Activated CD4-positive, CD25-positive, alpha-beta regulatory T cell treated with anti-CD3 and anti-CD28 coated beads, Interleukin-2, amount 50 U/mL, for 16 hours (primary cell): ENCODE results near the gene RIT2.

Experiments
- DNase-seq: peaks from one replicate; pipeline ENCODE4 v3.0.0-alpha.2; 2020; ENCODE audit warnings: low read depth, low spot score

RIT2 gene

GRCh38 chr18:43081396-43081795, 34.1 kb downstream of the RIT2 start:
- DNase-seq = no peak

- no peak for DNase-seq
These were observed 34.8 kb downstream of the RIT2 start for GRCh38 chr18:43080671-43081070.

- DNase-seq = no peak
These were observed 36.1 kb downstream of the RIT2 start for GRCh38 chr18:43079422-43079821.

GRCh38 chr18:43078478-43079092, 36.9 kb downstream of the RIT2 start:
- no peak for DNase-seq

- no peak for DNase-seq
These were observed 37.8 kb downstream of the RIT2 start for GRCh38 chr18:43077510-43078308.

GRCh38 chr18:43073771-43074170, 41.7 kb downstream of the RIT2 start:
- DNase-seq = no peak

GRCh38 chr18:43068781-43069180, 46.7 kb downstream of the RIT2 start:
- no peak for DNase-seq

GRCh38 chr18:43067570-43067969, 47.9 kb downstream of the RIT2 start:
- no peak for DNase-seq

GRCh38 chr18:43061816-43062215, 53.7 kb downstream of the RIT2 start:
- no peak for DNase-seq

GRCh38 chr18:43061318-43061717, 54.2 kb downstream of the RIT2 start:
- DNase-seq = no peak

- DNase-seq = no peak
These were observed 55.5 kb downstream of the RIT2 start for GRCh38 chr18:43060020-43060419.

- DNase-seq = no peak
These were observed 60.5 kb downstream of the RIT2 start for GRCh38 chr18:43054815-43055519.

GRCh38 chr18:43049021-43049420, 66.5 kb downstream of the RIT2 start:
- no peak for DNase-seq

- no peak for DNase-seq
These were observed 69.2 kb downstream of the RIT2 start for GRCh38 chr18:43046322-43046721.

GRCh38 chr18:43043626-43044025, 71.9 kb downstream of the RIT2 start:
- DNase-seq = no peak

- no peak for DNase-seq
These were observed 75.2 kb downstream of the RIT2 start for GRCh38 chr18:43040281-43040680.

GRCh38 chr18:43034683-43035500, 80.6 kb downstream of the RIT2 start:
- no peak for DNase-seq

- DNase-seq = no peak
These were observed 84.3 kb downstream of the RIT2 start for GRCh38 chr18:43031169-43031568.

GRCh38 chr18:43029414-43029813, 86.1 kb downstream of the RIT2 start:
- no peak for DNase-seq

- no peak for DNase-seq
These were observed 92.6 kb downstream of the RIT2 start for GRCh38 chr18:43022874-43023273.

- no peak for DNase-seq
These were observed 97.9 kb downstream of the RIT2 start for GRCh38 chr18:43017622-43018021.

- DNase-seq = no peak
These were observed 102.0 kb downstream of the RIT2 start for GRCh38 chr18:43013486-43013885.
